Limb (tissue), 2 donors: ENCODE measurements around the gene TRDN.
"Not testable (repeated sequence)": the region's sequence is repeated elsewhere in the genome, so short reads cannot be mapped to it uniquely, and the experiment has no call there.

Experiments used
- DNase-seq, 2 donors: peaks; one replicate each; pipeline ENCODE4 v3.0.0-alpha.2; 2016; ENCODE audit errors: extremely low spot score in 2 of 2

Gene TRDN

GRCh38 chr6:123562264-123562663 lies 74.5 kb downstream of the TRDN start:
- DNase-seq: no peak

GRCh38 chr6:123559816-123560215 lies 76.9 kb downstream of the TRDN start:
- DNase-seq: not testable (repeated sequence)

GRCh38 chr6:123557474-123557873 lies 79.3 kb downstream of the TRDN start:
- not testable (repeated sequence) for DNase-seq

- peak in 1 of 2 donors; percentile 9 for DNase-seq
These were observed 84.6 kb downstream of the TRDN start for GRCh38 chr6:123551939-123552707.

GRCh38 chr6:123550052-123550617 lies 86.6 kb downstream of the TRDN start:
- no peak for DNase-seq

GRCh38 chr6:123549476-123549875 lies 87.3 kb downstream of the TRDN start:
- no peak for DNase-seq

GRCh38 chr6:123547216-123547978 lies 89.4 kb downstream of the TRDN start:
- DNase-seq: no peak

GRCh38 chr6:123546537-123546936 lies 90.2 kb downstream of the TRDN start:
- DNase-seq: no peak

GRCh38 chr6:123541462-123541861 lies 95.3 kb downstream of the TRDN start:
- no peak for DNase-seq

- DNase-seq: no peak
These were observed 102.7 kb downstream of the TRDN start for GRCh38 chr6:123533862-123534648.

GRCh38 chr6:123529843-123530242 lies 106.9 kb downstream of the TRDN start:
- no peak for DNase-seq

GRCh38 chr6:123529058-123529457 lies 107.7 kb downstream of the TRDN start:
- no peak for DNase-seq

- no peak for DNase-seq
These were observed 109.3 kb downstream of the TRDN start for GRCh38 chr6:123527406-123527805.

GRCh38 chr6:123526128-123526527 lies 110.6 kb downstream of the TRDN start:
- no peak for DNase-seq

- no peak for DNase-seq
These were observed 112.0 kb downstream of the TRDN start for GRCh38 chr6:123524781-123525180.

GRCh38 chr6:123520217-123520616 lies 116.5 kb downstream of the TRDN start:
- DNase-seq: no peak

GRCh38 chr6:123519189-123519505 lies 117.6 kb downstream of the TRDN start:
- no peak for DNase-seq

GRCh38 chr6:123518441-123519188 lies 118.1 kb downstream of the TRDN start:
- DNase-seq: no peak

GRCh38 chr6:123515715-123516114 lies 121.0 kb downstream of the TRDN start:
- DNase-seq: no peak

- no peak for DNase-seq
These were observed 127.6 kb downstream of the TRDN start for GRCh38 chr6:123509112-123509511.

- no peak for DNase-seq
These were observed 128.5 kb downstream of the TRDN start for GRCh38 chr6:123508290-123508689.
